Type B pancreatic cell (in vitro differentiated cells): ENCODE data around the gene DSC2. TPM values are rescaled to one million over a fixed set of nuclear protein-coding genes. Genes with fewer than 3 reads are reported as not detected.

Experiments used
- DNase-seq: peaks from one replicate; pipeline ENCODE4 v3.0.0; 2021; ENCODE audit warnings: mixed read lengths; ENCODE audit not compliant: unreplicated experiment; ENCODE audit errors: extremely low spot score
- H3K27ac Mint-ChIP-seq: 2 replicates; pipeline ENCODE4 v1.8.0; 2021; ENCODE audit warnings: mild to moderate bottlenecking, mixed read lengths
- H3K27me3 Mint-ChIP-seq: 2 replicates; pipeline ENCODE4 v1.8.0; 2021; ENCODE audit warnings: mixed read lengths
- H3K36me3 Mint-ChIP-seq: 2 replicates; pipeline ENCODE4 v1.8.0; 2021; ENCODE audit warnings: mixed read lengths
- H3K4me1 Mint-ChIP-seq: one replicate; pipeline ENCODE4 v1.8.0; 2021; ENCODE audit warnings: mixed read lengths; ENCODE audit not compliant: unreplicated experiment
- H3K4me3 Mint-ChIP-seq: 2 replicates; pipeline ENCODE4 v1.8.0; 2021; ENCODE audit warnings: mild to moderate bottlenecking, mixed read lengths
- H3K9me3 Mint-ChIP-seq: 2 replicates; pipeline ENCODE4 v1.8.0; 2021; ENCODE audit warnings: mixed read lengths
- CTCF ChIP-seq: fragments of 200-600 bp; sonication (generic); conservative IDR thresholded peaks from 2 replicates; pipeline ENCODE4 v1.5.0; 2021; ENCODE audit warnings: antibody characterized with exemption, mild to moderate bottlenecking
- total RNA-seq: library from RNA; stranded (reverse); gene quantifications from 2 replicates; pipeline ENCODE4 v1.2.1, GENCODE V29; 2021; ENCODE audit warnings: low replicate concordance

Gene DSC2
- total RNA-seq, 1 donor from 2014 or later = 85.4 TPM

- no peak for DNase-seq
- Mint-ChIP-seq H3K36me3 (peaks cover 12% of the 10 kb centered on the region), H3K27me3 (no peaks in the 10 kb centered on the region), H3K27ac (peak overlapping the region; percentile 13), H3K4me3 (no peak overlapping the region), H3K9me3 (no peaks in the 10 kb centered on the region), H3K4me1 (peaks cover 4% of the 10 kb centered on the region)
- no peak for TF ChIP-seq CTCF
These were observed 40.3 kb downstream of the DSC2 start for GRCh38 chr18:31061945-31062344.

GRCh38 chr18:31058897-31059296 is 43.3 kb downstream of the DSC2 start:
- Mint-ChIP-seq H3K27me3 (no peaks in the 10 kb centered on the region), H3K27ac (no peak overlapping the region)

GRCh38 chr18:31057917-31058316 is 44.3 kb downstream of the DSC2 start:
- Mint-ChIP-seq H3K4me3 (no peak overlapping the region), H3K4me1 (peaks cover 4% of the 10 kb centered on the region), H3K27ac (no peak overlapping the region), H3K36me3 (no peaks in the 10 kb centered on the region), H3K9me3 (peaks cover 2% of the 10 kb centered on the region), H3K27me3 (no peaks in the 10 kb centered on the region)
- no peak for DNase-seq
- TF ChIP-seq CTCF = no peak

More at GRCh38 chr18:31058897-31059296, 43.3 kb downstream of the DSC2 start:
- Mint-ChIP-seq H3K4me1 (peaks cover 4% of the 10 kb centered on the region), H3K4me3 (no peak overlapping the region), H3K9me3 (no peaks in the 10 kb centered on the region), H3K36me3 (no peaks in the 10 kb centered on the region)
- TF ChIP-seq CTCF = no peak
- no peak for DNase-seq

- DNase-seq = no peak
These were observed 45.2 kb downstream of the DSC2 start for GRCh38 chr18:31057051-31057450.

GRCh38 chr18:31056296-31056695 is 45.9 kb downstream of the DSC2 start:
- no peak for DNase-seq
- Mint-ChIP-seq H3K4me3 (no peak overlapping the region), H3K4me1 (peaks cover 4% of the 10 kb centered on the region), H3K9me3 (peaks cover 8% of the 10 kb centered on the region), H3K27ac (no peak overlapping the region), H3K27me3 (no peaks in the 10 kb centered on the region), H3K36me3 (no peaks in the 10 kb centered on the region)
- TF ChIP-seq CTCF = no peak

More at GRCh38 chr18:31057051-31057450, 45.2 kb downstream of the DSC2 start:
- H3K27me3 Mint-ChIP-seq = no peaks in the 10 kb centered on the region
- no peak overlapping the region for H3K27ac Mint-ChIP-seq
- no peak for TF ChIP-seq CTCF
- H3K9me3 Mint-ChIP-seq = peaks cover 8% of the 10 kb centered on the region
- H3K4me3 Mint-ChIP-seq = no peak overlapping the region
- no peaks in the 10 kb centered on the region for H3K36me3 Mint-ChIP-seq
- H3K4me1 Mint-ChIP-seq = peaks cover 4% of the 10 kb centered on the region

- Mint-ChIP-seq H3K27me3 (peaks cover 9% of the 10 kb centered on the region), H3K27ac (no peak overlapping the region), H3K4me1 (peaks cover 5% of the 10 kb centered on the region), H3K9me3 (peaks cover 19% of the 10 kb centered on the region), H3K36me3 (peaks cover 1% of the 10 kb centered on the region), H3K4me3 (no peak overlapping the region)
- DNase-seq = no peak
- no peak for TF ChIP-seq CTCF
These were observed 51.6 kb downstream of the DSC2 start for GRCh38 chr18:31050635-31051034.
